ENCODE data around the gene CARD9.

CARD9 gene

DNA sequence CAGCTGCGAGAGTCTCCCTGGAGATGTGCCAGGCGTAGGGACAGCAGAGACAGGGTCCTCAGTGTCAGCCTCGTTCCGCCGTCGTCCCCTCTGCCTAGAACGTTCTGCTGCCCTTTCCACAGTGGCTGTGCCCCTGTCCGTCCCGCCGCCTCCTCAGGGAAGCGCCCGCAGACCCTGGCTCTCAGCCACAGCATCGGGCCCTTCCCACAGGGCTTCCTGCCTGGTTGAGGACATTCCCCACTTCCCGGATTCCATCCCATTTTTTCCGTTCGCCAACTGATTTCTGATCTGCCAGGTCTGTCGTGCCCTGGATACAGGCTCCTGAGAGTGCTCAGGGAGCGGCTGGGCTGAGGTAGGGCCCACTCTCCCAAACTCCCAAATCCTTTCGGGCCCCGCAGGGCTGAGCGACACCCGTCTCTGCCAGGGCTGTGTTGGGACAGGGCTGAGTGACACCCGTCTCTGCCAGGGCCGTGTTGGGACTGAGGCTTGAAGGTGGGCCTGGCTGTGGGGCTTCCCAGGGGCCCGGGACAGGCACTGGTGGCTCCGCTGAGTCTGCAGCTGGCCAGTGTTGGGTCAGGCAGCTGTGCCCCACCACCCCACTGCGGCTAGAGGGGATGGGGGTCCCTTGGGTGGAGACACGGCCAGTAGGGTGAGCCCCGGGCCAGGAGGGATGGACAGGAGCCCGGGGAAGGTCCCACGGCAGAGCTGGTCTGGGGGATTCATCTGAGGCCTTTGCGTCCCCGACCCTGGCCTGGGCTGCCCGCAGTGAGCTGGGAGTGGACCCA, 25.8 kb downstream of the CARD9 start:
- Histone ChIP-seq H3K4me3 (ENCODE audit: low read depth, low read length, poor library complexity, severe bottlenecking) (no peak overlapping the region), H3F3A (ENCODE audit: insufficient read depth, low read length) (no peaks in the 10 kb centered on the region), H3K27ac (ENCODE audit: low read depth, low read length, poor library complexity, severe bottlenecking) (no peak overlapping the region), H3K9me3 (ENCODE audit: low read length) (no peaks in the 10 kb centered on the region), H3K4me2 (ENCODE audit: low read length) (no peak overlapping the region), H2AFZ (ENCODE audit: low read length) (no peak overlapping the region), H3K36me3 (ENCODE audit: insufficient read depth, low read length) (no peaks in the 10 kb centered on the region), H3K79me2 (ENCODE audit: insufficient read depth, low read length) (no peaks in the 10 kb centered on the region), H4K20me1 (ENCODE audit: insufficient read depth, low read length) (no peaks in the 10 kb centered on the region), H3K4me1 (ENCODE audit: insufficient read depth, low read length, severe bottlenecking) (no peaks in the 10 kb centered on the region), H3K9me2 (ENCODE audit: low read depth, low read length) (no peaks in the 10 kb centered on the region), H3K27me3 (ENCODE audit: insufficient read depth, low read length) (0 out of 2 replicates have a peak, but pooled peaks cover 3% of the 10 kb centered on the region), H3K9ac (ENCODE audit: low read length) (no peak overlapping the region)
- TF ChIP-seq, protein P1, sequence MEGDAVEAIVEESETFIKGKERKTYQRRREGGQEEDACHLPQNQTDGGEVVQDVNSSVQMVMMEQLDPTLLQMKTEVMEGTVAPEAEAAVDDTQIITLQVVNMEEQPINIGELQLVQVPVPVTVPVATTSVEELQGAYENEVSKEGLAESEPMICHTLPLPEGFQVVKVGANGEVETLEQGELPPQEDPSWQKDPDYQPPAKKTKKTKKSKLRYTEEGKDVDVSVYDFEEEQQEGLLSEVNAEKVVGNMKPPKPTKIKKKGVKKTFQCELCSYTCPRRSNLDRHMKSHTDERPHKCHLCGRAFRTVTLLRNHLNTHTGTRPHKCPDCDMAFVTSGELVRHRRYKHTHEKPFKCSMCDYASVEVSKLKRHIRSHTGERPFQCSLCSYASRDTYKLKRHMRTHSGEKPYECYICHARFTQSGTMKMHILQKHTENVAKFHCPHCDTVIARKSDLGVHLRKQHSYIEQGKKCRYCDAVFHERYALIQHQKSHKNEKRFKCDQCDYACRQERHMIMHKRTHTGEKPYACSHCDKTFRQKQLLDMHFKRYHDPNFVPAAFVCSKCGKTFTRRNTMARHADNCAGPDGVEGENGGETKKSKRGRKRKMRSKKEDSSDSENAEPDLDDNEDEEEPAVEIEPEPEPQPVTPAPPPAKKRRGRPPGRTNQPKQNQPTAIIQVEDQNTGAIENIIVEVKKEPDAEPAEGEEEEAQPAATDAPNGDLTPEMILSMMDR (IDR thresholded peaks at IDR 0.05; ENCODE audit: low read length): no peak

DNA sequence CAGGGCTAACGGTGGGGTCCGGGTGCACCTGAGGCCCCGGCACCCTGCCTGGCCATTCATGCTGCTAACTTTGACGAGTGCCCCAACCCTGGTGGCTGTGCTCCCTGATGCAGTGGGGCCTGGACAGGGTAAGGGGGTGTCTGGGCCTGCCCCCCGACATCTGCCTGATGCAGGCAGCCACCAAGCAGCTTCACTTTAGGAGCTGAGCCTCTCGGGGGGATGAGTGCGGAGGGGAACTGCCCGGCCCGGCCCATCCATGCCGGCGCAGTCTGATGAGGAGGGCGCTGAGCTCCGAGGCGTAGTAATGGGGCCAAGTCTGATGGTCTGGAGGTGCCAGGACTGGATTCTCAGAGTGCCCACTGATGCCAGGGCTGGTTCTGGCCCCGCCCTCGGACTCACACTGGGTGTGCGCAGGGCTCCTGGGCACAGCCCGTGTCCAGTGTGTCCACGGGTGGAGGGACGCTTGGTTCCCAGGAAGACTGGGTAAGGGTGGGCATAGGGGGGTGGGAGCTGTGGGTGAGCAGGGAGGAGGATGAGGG, 26.5 kb downstream of the CARD9 start:
- H3K27ac ChIP-seq (ENCODE audit: low read depth, low read length, poor library complexity, severe bottlenecking): no peak overlapping the region
- no peak for TF ChIP-seq EZH2 (IDR thresholded peaks at IDR 0.05; ENCODE audit: borderline replicate concordance, low read length)
- TF ChIP-seq, protein P1 (IDR thresholded peaks at IDR 0.05; ENCODE audit: low read length): no peak
- no peak overlapping the region for H3K4me3 ChIP-seq (ENCODE audit: low read depth, low read length, poor library complexity, severe bottlenecking)
- no peaks in the 10 kb centered on the region for H3K4me1 ChIP-seq (ENCODE audit: insufficient read depth, low read length, severe bottlenecking)
- H4K20me1 ChIP-seq (ENCODE audit: insufficient read depth, low read length): no peaks in the 10 kb centered on the region
- H3K9me2 ChIP-seq (ENCODE audit: low read depth, low read length): no peaks in the 10 kb centered on the region
- no peaks in the 10 kb centered on the region for H3K36me3 ChIP-seq (ENCODE audit: insufficient read depth, low read length)
- H3K9me3 ChIP-seq (ENCODE audit: low read length): no peaks in the 10 kb centered on the region
- no peaks in the 10 kb centered on the region for H3K79me2 ChIP-seq (ENCODE audit: insufficient read depth, low read length)
- 0 out of 2 replicates have a peak, but pooled peaks cover 3% of the 10 kb centered on the region for H3K27me3 ChIP-seq (ENCODE audit: insufficient read depth, low read length)
- H3K4me2 ChIP-seq (ENCODE audit: low read length): no peak overlapping the region
- no peak overlapping the region for H2AFZ ChIP-seq (ENCODE audit: low read length)
- no peaks in the 10 kb centered on the region for H3F3A ChIP-seq (ENCODE audit: insufficient read depth, low read length)
- no peak overlapping the region for H3K9ac ChIP-seq (ENCODE audit: low read length)

DNA sequence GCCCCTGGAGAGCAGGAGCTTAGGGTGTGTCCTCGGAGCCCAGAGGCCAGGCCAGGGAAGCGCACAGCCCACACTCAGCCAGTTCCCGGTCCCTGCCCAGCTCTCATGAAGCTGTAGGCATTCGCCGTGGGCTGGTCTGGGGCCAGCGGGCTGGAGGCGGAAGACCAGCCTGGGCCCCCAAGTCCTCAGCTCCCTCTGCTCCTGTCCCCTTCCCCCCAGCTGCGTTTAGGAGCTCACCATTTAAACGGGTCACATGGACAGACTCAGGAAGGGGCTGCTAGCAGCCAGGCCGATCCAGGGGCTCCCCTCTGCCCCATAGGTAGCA, 27.4 kb downstream of the CARD9 start:
- no peak overlapping the region for H3K4me3 ChIP-seq (ENCODE audit: low read depth, low read length, poor library complexity, severe bottlenecking)
- no peak overlapping the region for H3K27ac ChIP-seq (ENCODE audit: low read depth, low read length, poor library complexity, severe bottlenecking)
- no peaks in the 10 kb centered on the region for H4K20me1 ChIP-seq (ENCODE audit: insufficient read depth, low read length)
- H3K36me3 ChIP-seq (ENCODE audit: insufficient read depth, low read length): no peaks in the 10 kb centered on the region
- no peak overlapping the region for H2AFZ ChIP-seq (ENCODE audit: low read length)
- H3F3A ChIP-seq (ENCODE audit: insufficient read depth, low read length): no peaks in the 10 kb centered on the region
- no peak overlapping the region for H3K4me2 ChIP-seq (ENCODE audit: low read length)
- no peaks in the 10 kb centered on the region for H3K4me1 ChIP-seq (ENCODE audit: insufficient read depth, low read length, severe bottlenecking)
- no peaks in the 10 kb centered on the region for H3K9me2 ChIP-seq (ENCODE audit: low read depth, low read length)
- TF ChIP-seq, protein P1 (IDR thresholded peaks at IDR 0.05; ENCODE audit: low read length): no peak
- TF ChIP-seq EZH2 (IDR thresholded peaks at IDR 0.05; ENCODE audit: borderline replicate concordance, low read length): no peak
- no peaks in the 10 kb centered on the region for H3K79me2 ChIP-seq (ENCODE audit: insufficient read depth, low read length)
- H3K9ac ChIP-seq (ENCODE audit: low read length): no peak overlapping the region
- H3K9me3 ChIP-seq (ENCODE audit: low read length): no peaks in the 10 kb centered on the region
- 0 out of 2 replicates have a peak, but pooled peaks cover 3% of the 10 kb centered on the region for H3K27me3 ChIP-seq (ENCODE audit: insufficient read depth, low read length)

All from OCI-LY1 (cell line).